Right cardiac atrium (tissue), 5 donors: ENCODE measurements around the gene PDLIM5. TPM values are rescaled to one million over a fixed set of nuclear protein-coding genes. Genes with fewer than 3 reads are reported as not detected.
A peak's percentile ranks its signal among the peaks of the same experiment; 100 is the strongest.

ENCODE experiments used
- ATAC-seq, 2 donors: fragments of 200-7000 bp; cut with Tn5 transposase; one replicate each; pipeline versions ENCODE4 v1.8.0 to v1.9.1; 2020; ENCODE audit warnings: moderate library complexity in 2 of 2, mild to moderate bottlenecking in 1 of 2
- DNase-seq, 3 donors: peaks; one replicate each; pipeline ENCODE4 v3.0.0-alpha.2; 2020
- H3K27ac ChIP-seq: one replicate; pipeline ENCODE4 v1.5.1; 2013; ENCODE audit warnings: mild to moderate bottlenecking, low read length, control low read depth, moderate library complexity
- H3K27me3 ChIP-seq: one replicate; pipeline ENCODE4 v1.6.1; 2013; ENCODE audit not compliant: control insufficient read depth, insufficient read depth
- H3K4me1 ChIP-seq: one replicate; pipeline ENCODE4 v1.6.1; 2013; ENCODE audit warnings: low read length; ENCODE audit not compliant: control insufficient read depth, insufficient read depth
- H3K4me3 ChIP-seq: one replicate; pipeline ENCODE4 v1.5.1; 2013; ENCODE audit warnings: low read length, control low read depth
- H3K9me3 ChIP-seq: one replicate; pipeline ENCODE4 v1.6.1; 2013; ENCODE audit warnings: low read length; ENCODE audit not compliant: control insufficient read depth
- WGBS: extraction: QIAGEN DNeasy Blood & Tissue Kit; methylation state at CpG from one replicate; pipeline ENCODE4 v1.1.7; 2013; 5-methylcytosine and 5-hydroxymethylcytosine counted together
- intact Hi-C, 4 donors: fragments of 100-400 bp; cut with DNase I; formaldehyde crosslinking; loops; one replicate each; pipeline versions ENCODE4 v1.11.0 to v1.14.0; 2022 to 2023
- polyA plus RNA-seq: library from polyadenylated mRNA; stranded (reverse); fragments of 200-250 nt; gene quantifications from one replicate; pipeline ENCODE4 v1.2.3, GENCODE V29; 2013
- total RNA-seq, 4 donors: library from RNA; stranded (reverse); fragmentation: NEBNext Ultra II Directional; extraction: Animal tissue kit (Norgen Biotek cat#: 25700); gene quantifications; one replicate each; pipeline ENCODE4 v1.2.1, GENCODE V29; 2021
- donor health status: healthy with polysubstance abuse.
- donor health status: DM: no; HTN: yes; CAD: no.
- donor health status: DM: no; HTN: no; CAD: no.
- donor health status: DM: no; HTN: yes; CAD: no; lungs with severe emphysema.
- donor health status: DM: yes; HTN: yes; CAD: no.

Gene PDLIM5
- total and polyA plus RNA-seq, 5 donors, result 407 to 778 (median 528) TPM

- intact Hi-C loops, result no loop called here
- H3K9me3 ChIP-seq, result no peaks in the 10 kb centered on the region
Measured at GRCh38 chr4:94426783-94427182, 25.0 kb upstream of the PDLIM5 start.

GRCh38 chr4:94428884-94429283 lies 22.9 kb upstream of the PDLIM5 start:
- 92% methylated on average over 1 of the region's 1 CpG for WGBS
- no peak for DNase-seq
- Histone ChIP-seq H3K4me3 (no peak overlapping the region), H3K4me1 (peaks cover 2% of the 10 kb centered on the region), H3K27me3 (no peaks in the 10 kb centered on the region), H3K27ac (no peak overlapping the region), H3K9me3 (no peaks in the 10 kb centered on the region)
- intact Hi-C loops, result no loop called here
- no peak for ATAC-seq

More at GRCh38 chr4:94426783-94427182, 25.0 kb upstream of the PDLIM5 start:
- WGBS, result 76% methylated on average over 1 of the region's 1 CpG
- Histone ChIP-seq H3K4me3 (no peak overlapping the region), H3K27ac (no peak overlapping the region), H3K4me1 (peaks cover 2% of the 10 kb centered on the region), H3K27me3 (no peaks in the 10 kb centered on the region)
- DNase-seq, result no peak
- ATAC-seq, result no peak

GRCh38 chr4:94430406-94430805 lies 21.3 kb upstream of the PDLIM5 start:
- peaks cover 2% of the 10 kb centered on the region for H3K4me1 ChIP-seq

DNA sequence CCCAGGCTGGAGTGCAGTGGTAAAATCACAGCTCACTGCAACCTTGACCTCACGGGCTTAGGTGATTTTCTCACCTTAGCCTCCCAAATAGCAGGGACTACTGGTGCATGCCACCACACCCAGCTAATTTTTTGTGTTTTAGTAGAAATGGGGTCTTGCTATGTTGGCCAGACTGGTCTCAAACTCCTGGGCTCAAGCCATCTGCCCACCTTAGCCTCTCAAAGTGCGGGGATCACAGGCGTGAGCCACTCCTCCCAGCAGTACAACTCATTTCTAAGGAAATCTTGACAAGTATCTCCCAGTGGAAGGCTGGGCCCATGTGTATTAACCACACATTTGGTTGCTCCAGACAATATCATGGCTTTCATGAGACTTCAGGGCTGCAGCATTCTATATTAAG lies 20.4 kb upstream of the PDLIM5 start:
- Histone ChIP-seq H3K27ac (no peak overlapping the region), H3K27me3 (no peaks in the 10 kb centered on the region), H3K9me3 (no peaks in the 10 kb centered on the region), H3K4me3 (no peak overlapping the region), H3K4me1 (peaks cover 2% of the 10 kb centered on the region)
- ATAC-seq, result no peak
- 97% methylated on average over 3 of the region's 3 CpGs for WGBS
- DNase-seq, result peak in 1 of 3 donors; percentile 29
- intact Hi-C loops, result no loop called here

More at GRCh38 chr4:94430406-94430805, 21.3 kb upstream of the PDLIM5 start:
- Histone ChIP-seq H3K4me3 (no peak overlapping the region), H3K9me3 (no peaks in the 10 kb centered on the region), H3K27me3 (no peaks in the 10 kb centered on the region), H3K27ac (no peak overlapping the region)
- ATAC-seq, result no peak
- WGBS, result 78% methylated on average over 6 of the region's 6 CpGs
- intact Hi-C loops, result no loop called here
- DNase-seq, result no peak

DNA sequence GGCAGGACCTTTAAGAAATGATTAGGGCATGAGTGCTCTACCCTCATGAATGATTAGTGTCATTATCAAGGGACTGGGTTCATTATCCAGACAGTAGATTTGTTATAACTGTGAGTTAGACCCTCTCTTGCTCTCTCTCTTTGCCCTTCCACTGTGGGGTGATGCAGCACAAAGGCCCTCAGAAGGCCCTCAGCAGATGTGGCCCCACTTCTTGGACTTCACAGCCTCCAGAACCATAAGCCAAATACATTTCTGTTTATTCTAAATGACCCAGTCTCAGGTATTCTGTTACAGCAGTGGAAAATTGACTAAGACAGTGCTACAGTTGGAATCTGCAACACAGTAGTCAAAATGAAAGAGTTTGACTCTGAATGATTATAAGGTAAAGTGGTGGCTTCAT lies 17.2 kb upstream of the PDLIM5 start:
- no peaks in the 10 kb centered on the region for H3K9me3 ChIP-seq
- DNase-seq (no peak), ATAC-seq (no peak)
- H3K27ac ChIP-seq, result no peak overlapping the region
- no peak overlapping the region for H3K4me3 ChIP-seq
- H3K4me1 ChIP-seq, result peaks cover 2% of the 10 kb centered on the region
- intact Hi-C loops, result no loop called here
- no peaks in the 10 kb centered on the region for H3K27me3 ChIP-seq

GRCh38 chr4:94435874-94436273 lies 15.9 kb upstream of the PDLIM5 start:
- intact Hi-C loops, result no loop called here
- Histone ChIP-seq H3K27ac (no peak overlapping the region), H3K9me3 (no peaks in the 10 kb centered on the region), H3K4me3 (no peak overlapping the region), H3K27me3 (no peaks in the 10 kb centered on the region), H3K4me1 (no peaks in the 10 kb centered on the region)
- 74% methylated on average over 2 of the region's 2 CpGs for WGBS
- ATAC-seq (no peak), DNase-seq (no peak)

GRCh38 chr4:94436512-94436911 lies 15.2 kb upstream of the PDLIM5 start:
- 93% methylated on average over 1 of the region's 1 CpG for WGBS
- intact Hi-C loops, result no loop called here
- ATAC-seq (no peak), DNase-seq (no peak)
- no peaks in the 10 kb centered on the region for H3K27me3 ChIP-seq
- no peaks in the 10 kb centered on the region for H3K4me1 ChIP-seq
- no peak overlapping the region for H3K27ac ChIP-seq
- no peak overlapping the region for H3K4me3 ChIP-seq
- H3K9me3 ChIP-seq, result no peaks in the 10 kb centered on the region

DNA sequence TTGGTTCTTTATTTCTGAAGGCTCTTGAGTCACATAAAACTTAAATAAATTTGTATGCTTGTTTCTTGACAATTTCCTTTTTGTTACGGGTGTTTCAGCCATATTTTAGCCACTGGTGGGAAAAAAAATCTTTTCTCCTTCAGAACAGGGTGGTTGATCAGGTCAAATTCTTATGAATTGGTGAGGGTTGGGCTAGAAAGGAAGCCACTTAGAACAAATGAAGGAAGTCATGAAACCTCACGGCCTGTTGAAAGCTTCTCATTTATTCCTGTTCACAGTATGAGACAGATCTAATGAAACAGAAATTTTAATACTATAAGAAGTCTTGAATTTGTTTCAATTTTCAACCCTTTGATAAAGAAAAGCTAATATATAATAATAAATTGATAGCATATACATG lies 12.1 kb upstream of the PDLIM5 start:
- ATAC-seq (peak in 1 of 2 donors; percentile 28), DNase-seq (no peak)
- H3K4me3 ChIP-seq, result no peak overlapping the region
- H3K27ac ChIP-seq, result no peak overlapping the region
- intact Hi-C loops, result no loop called here
- H3K9me3 ChIP-seq, result no peaks in the 10 kb centered on the region
- no peaks in the 10 kb centered on the region for H3K4me1 ChIP-seq
- WGBS, result 50% methylated on average over 2 of the region's 2 CpGs
- H3K27me3 ChIP-seq, result no peaks in the 10 kb centered on the region

DNA sequence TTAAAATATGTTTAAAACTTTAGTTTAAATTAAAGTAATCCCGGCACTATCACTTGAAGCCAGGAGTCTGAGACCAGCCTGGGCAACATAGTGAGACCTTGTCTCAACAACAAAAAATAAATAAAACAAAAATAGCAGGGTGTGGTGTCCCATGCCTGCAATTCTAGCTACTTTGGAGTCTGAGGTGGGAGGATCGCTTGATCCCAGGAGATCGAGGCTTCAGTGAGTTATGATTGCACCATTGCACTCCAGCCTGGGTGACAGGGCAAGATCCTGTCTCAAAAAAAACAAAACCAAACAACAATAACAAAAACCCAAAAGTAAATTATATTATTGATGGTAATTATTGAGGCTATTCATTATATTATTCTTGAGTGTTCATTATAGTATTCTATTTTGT lies 9.9 kb upstream of the PDLIM5 start:
- DNase-seq (no peak), ATAC-seq (no peak)
- WGBS, result 83% methylated on average over 3 of the region's 3 CpGs
- no peaks in the 10 kb centered on the region for H3K27me3 ChIP-seq
- H3K4me1 ChIP-seq, result no peaks in the 10 kb centered on the region
- H3K27ac ChIP-seq, result peak overlapping the region; percentile 48
- no peak overlapping the region for H3K4me3 ChIP-seq
- no peaks in the 10 kb centered on the region for H3K9me3 ChIP-seq
- intact Hi-C loops, result no loop called here

DNA sequence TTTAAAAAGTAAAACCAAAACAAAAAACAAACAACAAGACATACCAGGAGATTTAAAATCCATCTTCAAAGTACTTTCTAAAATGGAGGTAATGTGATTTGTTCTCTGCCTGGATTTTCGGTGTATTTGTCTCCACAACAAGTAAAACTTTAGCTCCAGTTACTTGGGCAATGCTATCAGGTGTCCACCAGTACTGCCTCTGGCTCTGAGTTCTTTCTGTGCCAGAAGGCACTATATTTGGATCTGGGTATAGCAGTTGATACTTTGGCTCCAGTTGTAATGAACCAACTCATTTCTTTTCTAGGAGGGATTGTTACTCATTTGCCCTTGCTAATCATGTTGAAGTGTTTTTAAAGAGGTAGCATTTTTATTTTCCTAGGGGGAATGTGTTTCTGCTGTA lies 9.5 kb upstream of the PDLIM5 start:
- peak; percentile 87 for ATAC-seq
- Histone ChIP-seq H3K4me3 (no peak overlapping the region), H3K27ac (no peak overlapping the region)

GRCh38 chr4:94446386-94446785 lies 5.4 kb upstream of the PDLIM5 start:
- ATAC-seq, result peak in 1 of 2 donors; percentile 50
- intact Hi-C loops, result no loop called here
- Histone ChIP-seq H3K9me3 (no peaks in the 10 kb centered on the region), H3K4me3 (no peak overlapping the region), H3K27me3 (no peaks in the 10 kb centered on the region), H3K27ac (no peak overlapping the region), H3K4me1 (no peaks in the 10 kb centered on the region)
- no peak for DNase-seq
- WGBS, result 75% methylated on average over 3 of the region's 3 CpGs

More for the DNA sequence above, 9.5 kb upstream of the PDLIM5 start:
- intact Hi-C loops, result no loop called here
- Histone ChIP-seq H3K27me3 (no peaks in the 10 kb centered on the region), H3K9me3 (no peaks in the 10 kb centered on the region), H3K4me1 (no peaks in the 10 kb centered on the region)
- DNase-seq, result no peak
- 68% methylated on average over 1 of the region's 1 CpG for WGBS

- DNase-seq (no peak), ATAC-seq (no peak)
- intact Hi-C loops, result no loop called here
- H3K27me3 ChIP-seq, result no peaks in the 10 kb centered on the region
- WGBS, result 79% methylated on average over 3 of the region's 3 CpGs
- H3K9me3 ChIP-seq, result no peaks in the 10 kb centered on the region
- H3K4me1 ChIP-seq, result no peaks in the 10 kb centered on the region
- no peak overlapping the region for H3K4me3 ChIP-seq
- no peak overlapping the region for H3K27ac ChIP-seq
Measured at GRCh38 chr4:94447754-94448411, 3.9 kb upstream of the PDLIM5 start.
